PC-9 (cell line): ENCODE results near the gene INKA1.

Source experiments
- EZH2 ChIP-seq: fragments of 200-600 bp; sonication (generic); IDR thresholded peaks from 2 replicates; pipeline ENCODE4 v1.8.0; 2017; ENCODE audit warnings: antibody characterized with exemption, low read depth
- TF ChIP-seq, protein P1 (sequence below): fragments of 200-600 bp; sonication (generic); conservative IDR thresholded peaks from 2 replicates; pipeline ENCODE4 v1.6.1; 2017; ENCODE audit warnings: mixed run types, antibody characterized with exemption, mild to moderate bottlenecking, moderate library complexity

DNA sequence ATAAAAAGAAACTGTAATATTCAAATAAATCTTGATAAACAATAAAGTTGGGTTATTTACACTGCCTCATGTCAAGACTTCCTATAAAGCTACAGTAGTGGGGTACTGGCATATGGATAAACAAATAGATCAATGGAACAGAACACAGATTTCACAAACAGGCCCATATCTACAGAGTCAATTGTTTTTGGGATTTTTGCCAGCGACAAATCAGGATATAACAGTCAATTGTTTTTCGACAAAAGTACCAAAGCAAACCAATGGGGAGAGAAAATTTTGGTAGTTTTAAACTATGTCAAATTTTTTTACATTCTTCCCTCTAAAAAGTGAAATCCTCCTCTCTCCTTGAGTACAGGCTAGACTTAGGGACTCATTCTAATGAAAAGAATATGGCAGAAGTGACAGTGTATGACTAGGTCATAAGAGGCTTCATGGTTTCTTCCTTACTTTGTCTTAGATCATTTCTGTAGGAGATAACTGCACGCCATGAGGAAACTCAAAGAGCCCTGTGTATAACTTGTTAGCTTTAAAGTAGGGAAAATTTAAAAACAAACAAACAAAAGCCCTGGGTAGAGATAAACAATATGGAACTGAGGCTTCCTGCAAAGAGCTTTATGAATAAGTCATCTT, 33.7 kb upstream of the INKA1 start:
- TF ChIP-seq, protein P1, sequence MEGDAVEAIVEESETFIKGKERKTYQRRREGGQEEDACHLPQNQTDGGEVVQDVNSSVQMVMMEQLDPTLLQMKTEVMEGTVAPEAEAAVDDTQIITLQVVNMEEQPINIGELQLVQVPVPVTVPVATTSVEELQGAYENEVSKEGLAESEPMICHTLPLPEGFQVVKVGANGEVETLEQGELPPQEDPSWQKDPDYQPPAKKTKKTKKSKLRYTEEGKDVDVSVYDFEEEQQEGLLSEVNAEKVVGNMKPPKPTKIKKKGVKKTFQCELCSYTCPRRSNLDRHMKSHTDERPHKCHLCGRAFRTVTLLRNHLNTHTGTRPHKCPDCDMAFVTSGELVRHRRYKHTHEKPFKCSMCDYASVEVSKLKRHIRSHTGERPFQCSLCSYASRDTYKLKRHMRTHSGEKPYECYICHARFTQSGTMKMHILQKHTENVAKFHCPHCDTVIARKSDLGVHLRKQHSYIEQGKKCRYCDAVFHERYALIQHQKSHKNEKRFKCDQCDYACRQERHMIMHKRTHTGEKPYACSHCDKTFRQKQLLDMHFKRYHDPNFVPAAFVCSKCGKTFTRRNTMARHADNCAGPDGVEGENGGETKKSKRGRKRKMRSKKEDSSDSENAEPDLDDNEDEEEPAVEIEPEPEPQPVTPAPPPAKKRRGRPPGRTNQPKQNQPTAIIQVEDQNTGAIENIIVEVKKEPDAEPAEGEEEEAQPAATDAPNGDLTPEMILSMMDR, result no peak
- no peak for TF ChIP-seq EZH2
